PC-9 (cell line): ENCODE data around the gene EZR. TPM values are rescaled to one million over a fixed set of nuclear protein-coding genes. Genes with fewer than 3 reads are reported as not detected.
A peak's percentile ranks its signal among the peaks of the same experiment; 100 is the strongest.

Experiments used
- BruUV-seq: library from RNA; stranded (reverse); fragments of 400-500 nt; replicated peaks from 2 replicates; lab custom pipeline; 2021; lab: Mats Ljungman, UMichigan
- CTCF ChIA-PET: fragments of 300-600 bp; sonication (Branson Sonifier 250); formaldehyde crosslinking; loops from one replicate; lab custom pipeline; 2022; ENCODE audit warnings: antibody characterized with exemption; lab: Charles Lee
- POLR2A ChIA-PET: fragments of 300-600 bp; sonication (Branson Sonifier 250); formaldehyde crosslinking; loops from one replicate; lab custom pipeline; 2022; ENCODE audit warnings: antibody characterized with exemption; ENCODE audit not compliant: unreplicated experiment; lab: Charles Lee
- DNase-seq, 2 experiments: peaks; one replicate each; pipeline versions ENCODE4 v3.0.0 to v3.0.0-alpha.2; 2015 to 2022; ENCODE audit warnings: mixed read lengths in 1 of 2
- H2AFZ ChIP-seq: fragments of 200-600 bp; sonication (generic); 2 replicates; pipeline ENCODE4 v1.8.1; 2017; ENCODE audit warnings: antibody characterized with exemption
- H3F3A ChIP-seq: fragments of 200-600 bp; sonication (generic); 2 replicates; pipeline ENCODE4 v1.8.1; 2017; ENCODE audit warnings: antibody characterized with exemption, mild to moderate bottlenecking, low read depth; ENCODE audit not compliant: insufficient read depth
- H3K27ac ChIP-seq: fragments of 200-600 bp; sonication (generic); 2 replicates; pipeline ENCODE4 v1.6.1; 2016; ENCODE audit warnings: mixed run types
- H3K27me3 ChIP-seq: fragments of 200-600 bp; sonication (generic); 2 replicates; pipeline ENCODE4 v1.6.1; 2016; ENCODE audit warnings: low read depth, mixed run types; ENCODE audit not compliant: insufficient read depth
- H3K36me3 ChIP-seq: fragments of 200-600 bp; sonication (generic); 2 replicates; pipeline ENCODE4 v1.6.1; 2016; ENCODE audit warnings: low read depth, mixed run types
- H3K4me1 ChIP-seq: fragments of 200-600 bp; sonication (generic); replicated peaks from 2 replicates; pipeline ENCODE4 v1.6.1; 2016; ENCODE audit warnings: mixed run types; ENCODE audit not compliant: insufficient read depth
- H3K4me2 ChIP-seq: fragments of 200-600 bp; sonication (generic); 2 replicates; pipeline ENCODE4 v1.6.1; 2017; ENCODE audit warnings: mixed run types
- H3K4me3 ChIP-seq: fragments of 200-600 bp; sonication (generic); 2 replicates; pipeline ENCODE4 v1.6.1; 2016; ENCODE audit warnings: mixed run types
- H3K79me2 ChIP-seq: fragments of 200-600 bp; sonication (generic); 2 replicates; pipeline ENCODE4 v1.6.1; 2017; ENCODE audit warnings: low read depth, mixed run types
- H3K9me2 ChIP-seq: fragments of 200-600 bp; sonication (generic); 2 replicates; pipeline ENCODE4 v1.8.1; 2017; ENCODE audit warnings: mild to moderate bottlenecking; ENCODE audit not compliant: insufficient read depth
- H3K9me3 ChIP-seq: fragments of 200-600 bp; sonication (generic); 2 replicates; pipeline ENCODE4 v1.8.1; 2016; ENCODE audit warnings: low read depth; ENCODE audit not compliant: insufficient read depth
- H4K20me1 ChIP-seq: fragments of 200-600 bp; sonication (generic); 2 replicates; pipeline ENCODE4 v1.8.1; 2017; ENCODE audit not compliant: insufficient read depth
- CTCF ChIP-seq: fragments of 200-600 bp; sonication (generic); conservative IDR thresholded peaks from 2 replicates; pipeline ENCODE4 v1.6.1; 2017; ENCODE audit warnings: mixed run types, antibody characterized with exemption, mild to moderate bottlenecking, moderate library complexity
- EZH2 ChIP-seq: fragments of 200-600 bp; sonication (generic); IDR thresholded peaks from 2 replicates; pipeline ENCODE4 v1.8.0; 2017; ENCODE audit warnings: antibody characterized with exemption, low read depth
- intact Hi-C: fragments of 100-400 bp; cut with micrococcal nuclease; formaldehyde crosslinking; loops from one replicate; pipeline ENCODE4 v1.10.0; 2022; ENCODE audit not compliant: unreplicated experiment
- total RNA-seq: library from RNA; stranded (reverse); gene quantifications from 2 replicates; pipeline ENCODE4 v1.2.3, GENCODE V29; 2021

Gene EZR
- total RNA-seq, 1 experiment from 2014 or later: 240 TPM

GRCh38 chr6:158807515-158808441 is 11.4 kb downstream of the EZR start:
- no peaks in the 10 kb centered on the region for H3K9me2 ChIP-seq
- H3F3A ChIP-seq: peaks cover 97% of the 10 kb centered on the region
- CTCF ChIA-PET: interaction anchor here (0.6 kb wide), 1 partner anchor 108 kb away, joined by 4 read pairs; no protein-coding TSS in a partner anchor
- H3K4me3 ChIP-seq: peak overlapping the region; percentile 86; the same call in 1 of the 2 replicates
- H4K20me1 ChIP-seq: peaks cover 94% of the 10 kb centered on the region
- H3K9me3 ChIP-seq: no peaks in the 10 kb centered on the region
- H3K4me2 ChIP-seq: peak overlapping the region; percentile 98
- BruUV-seq: TSS peak; percentile 0
- H3K27me3 ChIP-seq: no peaks in the 10 kb centered on the region
- peak in 1 of 2 experiments; percentile 65 for DNase-seq
- TF ChIP-seq EZH2 (no peak), CTCF (no peak)
- peak overlapping the region; percentile 92 for H3K27ac ChIP-seq
- peaks cover 96% of the 10 kb centered on the region for H3K4me1 ChIP-seq
- H3K79me2 ChIP-seq: peaks cover 97% of the 10 kb centered on the region
- intact Hi-C loops: no loop called here
- no peak overlapping the region for H2AFZ ChIP-seq
- POLR2A ChIA-PET: no interaction called here
- H3K36me3 ChIP-seq: peaks cover 88% of the 10 kb centered on the region

- intact Hi-C loops: no loop called here
- H3K4me2 ChIP-seq: peak overlapping the region; percentile 98
- BruUV-seq: no TSS peak
- no peak for DNase-seq
- peaks cover 85% of the 10 kb centered on the region for H3K36me3 ChIP-seq
- H3K9me3 ChIP-seq: no peaks in the 10 kb centered on the region
- ChIA-PET POLR2A (no interaction called here), CTCF (interaction anchor here (0.7 kb wide), 1 partner anchor 194 kb away, joined by 3 read pairs; the partner anchor contains the start of gene RSPH3)
- H3K4me1 ChIP-seq: peaks cover 96% of the 10 kb centered on the region
- peak overlapping the region; percentile 86 for H3K4me3 ChIP-seq
- TF ChIP-seq EZH2: no peak
- no peak for TF ChIP-seq CTCF
- peaks cover 97% of the 10 kb centered on the region for H3K79me2 ChIP-seq
- no peaks in the 10 kb centered on the region for H3K9me2 ChIP-seq
- H3K27me3 ChIP-seq: no peaks in the 10 kb centered on the region
- peaks cover 94% of the 10 kb centered on the region for H4K20me1 ChIP-seq
- H3F3A ChIP-seq: peaks cover 97% of the 10 kb centered on the region
- no peak overlapping the region for H2AFZ ChIP-seq
- peak overlapping the region; percentile 92 for H3K27ac ChIP-seq
Observed at GRCh38 chr6:158805698-158806377, 13.3 kb downstream of the EZR start.

- TF ChIP-seq CTCF: no peak
- peak overlapping the region; percentile 74 for H3K27ac ChIP-seq
- peaks cover 96% of the 10 kb centered on the region for H3K4me1 ChIP-seq
- H3K9me2 ChIP-seq: no peaks in the 10 kb centered on the region
- ChIA-PET POLR2A (interaction anchor here (0.5 to 1.2 kb wide), 3 partner anchors 12 to 168 kb away, joined by 3 to 10 read pairs (median 4); no protein-coding TSS in a partner anchor), CTCF (no interaction called here)
- H2AFZ ChIP-seq: no peak overlapping the region
- H4K20me1 ChIP-seq: peaks cover 94% of the 10 kb centered on the region
- H3K27me3 ChIP-seq: no peaks in the 10 kb centered on the region
- no peak for DNase-seq
- H3K4me3 ChIP-seq: peak overlapping the region; percentile 45
- no peaks in the 10 kb centered on the region for H3K9me3 ChIP-seq
- no TSS peak for BruUV-seq
- peak overlapping the region; percentile 77 for H3K4me2 ChIP-seq
- H3F3A ChIP-seq: peaks cover 97% of the 10 kb centered on the region
- intact Hi-C loops: no loop called here
- peaks cover 97% of the 10 kb centered on the region for H3K79me2 ChIP-seq
- H3K36me3 ChIP-seq: peaks cover 84% of the 10 kb centered on the region
Observed at GRCh38 chr6:158804207-158804606, 15.0 kb downstream of the EZR start.
